Right lobe of liver (tissue), 4 donors: ENCODE data around the gene RIC3.

ENCODE experiments used
- POLR2A ChIP-seq: fragments of 450-650 bp; IDR thresholded peaks from one replicate; pipeline ENCODE4 v1.6.1; 2017; ENCODE audit warnings: antibody characterized with exemption, mild to moderate bottlenecking
- TF ChIP-seq, protein P1 (sequence below), 4 donors: fragments of 200-600 bp in 3 of 4; fragments of 450-650 bp in 1 of 4; IDR thresholded peaks; one replicate each; pipeline versions ENCODE4 v1.5.1 to v1.8.0; 2016 to 2022; ENCODE audit warnings: antibody characterized with exemption in 4 of 4, mild to moderate bottlenecking in 2 of 4
- donor health status: DM: no; HTN: no; CAD: no.
- donor health status: DM: no; HTN: no; CAD: no.
- donor health status: DM: no; HTN: yes; CAD: no.

GRCh38 chr11:8190431-8190830 lies 21.6 kb upstream of the RIC3 start:
- TF ChIP-seq, protein P1, sequence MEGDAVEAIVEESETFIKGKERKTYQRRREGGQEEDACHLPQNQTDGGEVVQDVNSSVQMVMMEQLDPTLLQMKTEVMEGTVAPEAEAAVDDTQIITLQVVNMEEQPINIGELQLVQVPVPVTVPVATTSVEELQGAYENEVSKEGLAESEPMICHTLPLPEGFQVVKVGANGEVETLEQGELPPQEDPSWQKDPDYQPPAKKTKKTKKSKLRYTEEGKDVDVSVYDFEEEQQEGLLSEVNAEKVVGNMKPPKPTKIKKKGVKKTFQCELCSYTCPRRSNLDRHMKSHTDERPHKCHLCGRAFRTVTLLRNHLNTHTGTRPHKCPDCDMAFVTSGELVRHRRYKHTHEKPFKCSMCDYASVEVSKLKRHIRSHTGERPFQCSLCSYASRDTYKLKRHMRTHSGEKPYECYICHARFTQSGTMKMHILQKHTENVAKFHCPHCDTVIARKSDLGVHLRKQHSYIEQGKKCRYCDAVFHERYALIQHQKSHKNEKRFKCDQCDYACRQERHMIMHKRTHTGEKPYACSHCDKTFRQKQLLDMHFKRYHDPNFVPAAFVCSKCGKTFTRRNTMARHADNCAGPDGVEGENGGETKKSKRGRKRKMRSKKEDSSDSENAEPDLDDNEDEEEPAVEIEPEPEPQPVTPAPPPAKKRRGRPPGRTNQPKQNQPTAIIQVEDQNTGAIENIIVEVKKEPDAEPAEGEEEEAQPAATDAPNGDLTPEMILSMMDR (IDR thresholded peaks at IDR 0.05), result no peak
- no peak for TF ChIP-seq POLR2A
